Measurements from ENCODE around the gene ETS1.

The ETS1 gene

DNA sequence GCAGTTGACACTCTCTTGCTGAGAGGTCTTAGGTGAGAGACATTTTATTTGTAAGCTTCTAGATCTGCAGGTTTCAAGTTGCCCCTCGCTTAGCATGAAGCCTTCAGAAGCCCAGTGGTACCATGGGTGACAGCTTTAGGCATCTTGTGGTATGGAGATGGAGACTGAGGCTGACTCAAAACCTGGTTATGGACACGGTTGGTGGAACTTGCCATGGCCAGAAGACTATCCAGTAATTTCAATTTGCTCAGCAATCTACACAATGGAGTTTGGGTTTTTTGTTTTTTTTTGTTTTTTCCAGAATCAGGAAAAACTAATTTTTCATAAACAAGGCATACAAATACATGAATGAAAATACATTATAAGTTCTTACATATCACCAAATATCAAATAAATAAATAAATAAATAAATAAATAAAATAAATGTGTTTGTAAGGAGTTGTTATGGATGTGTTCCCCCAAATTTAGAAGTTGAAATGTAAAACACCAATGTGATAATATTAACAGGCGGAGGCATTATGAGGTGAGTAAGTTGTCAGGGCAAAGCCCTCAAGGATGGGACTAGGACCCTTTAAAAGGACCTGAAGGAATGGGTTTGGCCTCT is 22.6 kb downstream of the ETS1 start:
- no peak overlapping the region for H3K27ac ChIP-seq (ENCODE audit: low read length)
- no peaks in the 10 kb centered on the region for H3K36me3 ChIP-seq (replicated peaks; ENCODE audit: low read depth, low read length)
- H3K27me3 ChIP-seq (ENCODE audit: low read depth, low read length) = no peaks in the 10 kb centered on the region
- no peaks in the 10 kb centered on the region for H4K20me1 ChIP-seq (ENCODE audit: insufficient read depth, low read length)
- H3K9ac ChIP-seq (ENCODE audit: low read length) = no peak overlapping the region
- no peaks in the 10 kb centered on the region for H3K9me3 ChIP-seq (ENCODE audit: insufficient read depth, low read length)
- H3K4me2 ChIP-seq (ENCODE audit: low read length) = no peak overlapping the region
- no peaks in the 10 kb centered on the region for H3K79me2 ChIP-seq (ENCODE audit: low read length)
- H3K4me1 ChIP-seq (ENCODE audit: low read length) = peaks cover 11% of the 10 kb centered on the region
- TF ChIP-seq CTCF (IDR thresholded peaks at IDR 0.05; ENCODE audit: low read depth, low read length) = no peak
- no peak for TF ChIP-seq EZH2phosphoT487 (IDR thresholded peaks at IDR 0.05; ENCODE audit: low read depth)
- no peak overlapping the region for H3K4me3 ChIP-seq (ENCODE audit: low read length)
- no peak overlapping the region for H2AFZ ChIP-seq (ENCODE audit: low read depth, low read length)

DNA sequence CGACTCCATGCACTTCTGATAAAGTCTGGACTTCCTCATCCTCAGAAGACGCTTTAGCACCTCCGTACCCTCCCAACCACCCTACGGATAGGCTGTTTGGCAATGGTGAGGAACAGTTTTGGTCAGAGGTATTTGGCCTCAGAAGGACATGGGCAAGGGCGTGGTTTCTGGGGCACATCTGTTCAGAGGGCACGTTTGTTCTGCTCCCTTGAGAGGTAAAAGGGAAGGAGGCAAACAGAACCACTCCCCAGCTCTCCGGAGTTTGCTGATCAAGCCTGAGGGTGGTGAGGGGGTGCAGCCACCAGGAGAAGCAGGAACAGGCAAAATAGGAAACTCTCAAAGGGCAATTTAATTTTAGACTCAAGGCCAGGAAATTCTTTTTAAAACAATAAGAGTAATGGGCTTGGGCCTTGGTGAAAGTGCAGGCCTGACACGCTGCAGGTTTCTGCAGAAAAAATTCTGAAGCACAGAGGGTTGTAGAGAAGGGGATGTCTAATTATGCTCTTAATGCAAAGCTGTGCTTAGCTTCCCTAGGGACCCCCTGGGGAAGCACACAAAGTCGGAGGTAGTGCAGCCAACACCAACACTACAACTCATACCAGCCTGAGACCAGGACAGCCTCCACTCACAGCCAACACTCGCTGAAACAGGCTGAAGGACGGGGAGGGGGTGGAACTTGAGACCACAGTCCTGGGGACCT is 23.3 kb downstream of the ETS1 start:
- Histone ChIP-seq H3K27me3 (ENCODE audit: low read depth, low read length) (no peaks in the 10 kb centered on the region), H3K4me1 (ENCODE audit: low read length) (peaks cover 18% of the 10 kb centered on the region), H4K20me1 (ENCODE audit: insufficient read depth, low read length) (no peaks in the 10 kb centered on the region), H3K9ac (ENCODE audit: low read length) (no peak overlapping the region), H3K79me2 (ENCODE audit: low read length) (no peaks in the 10 kb centered on the region), H3K9me3 (ENCODE audit: insufficient read depth, low read length) (no peaks in the 10 kb centered on the region), H3K27ac (ENCODE audit: low read length) (no peak overlapping the region), H3K4me2 (ENCODE audit: low read length) (no peak overlapping the region), H3K4me3 (ENCODE audit: low read length) (no peak overlapping the region), H3K36me3 (replicated peaks; ENCODE audit: low read depth, low read length) (no peaks in the 10 kb centered on the region), H2AFZ (ENCODE audit: low read depth, low read length) (no peak overlapping the region)
- no peak for TF ChIP-seq CTCF (IDR thresholded peaks at IDR 0.05; ENCODE audit: low read depth, low read length)
- no peak for TF ChIP-seq EZH2phosphoT487 (IDR thresholded peaks at IDR 0.05; ENCODE audit: low read depth)

- no peaks in the 10 kb centered on the region for H3K36me3 ChIP-seq (replicated peaks; ENCODE audit: low read depth, low read length)
- no peak overlapping the region for H2AFZ ChIP-seq (ENCODE audit: low read depth, low read length)
- H3K27ac ChIP-seq (ENCODE audit: low read length) = no peak overlapping the region
- no peaks in the 10 kb centered on the region for H3K27me3 ChIP-seq (ENCODE audit: low read depth, low read length)
- H3K4me3 ChIP-seq (ENCODE audit: low read length) = no peak overlapping the region
- H4K20me1 ChIP-seq (ENCODE audit: insufficient read depth, low read length) = no peaks in the 10 kb centered on the region
- no peaks in the 10 kb centered on the region for H3K79me2 ChIP-seq (ENCODE audit: low read length)
- H3K9ac ChIP-seq (ENCODE audit: low read length) = no peak overlapping the region
- H3K9me3 ChIP-seq (ENCODE audit: insufficient read depth, low read length) = no peaks in the 10 kb centered on the region
- H3K4me2 ChIP-seq (ENCODE audit: low read length) = no peak overlapping the region
- peaks cover 22% of the 10 kb centered on the region for H3K4me1 ChIP-seq (ENCODE audit: low read length)
- TF ChIP-seq CTCF (IDR thresholded peaks at IDR 0.05; ENCODE audit: low read depth, low read length) = no peak
Measured at GRCh38 chr11:128563308-128563707, 24.1 kb downstream of the ETS1 start.

DNA sequence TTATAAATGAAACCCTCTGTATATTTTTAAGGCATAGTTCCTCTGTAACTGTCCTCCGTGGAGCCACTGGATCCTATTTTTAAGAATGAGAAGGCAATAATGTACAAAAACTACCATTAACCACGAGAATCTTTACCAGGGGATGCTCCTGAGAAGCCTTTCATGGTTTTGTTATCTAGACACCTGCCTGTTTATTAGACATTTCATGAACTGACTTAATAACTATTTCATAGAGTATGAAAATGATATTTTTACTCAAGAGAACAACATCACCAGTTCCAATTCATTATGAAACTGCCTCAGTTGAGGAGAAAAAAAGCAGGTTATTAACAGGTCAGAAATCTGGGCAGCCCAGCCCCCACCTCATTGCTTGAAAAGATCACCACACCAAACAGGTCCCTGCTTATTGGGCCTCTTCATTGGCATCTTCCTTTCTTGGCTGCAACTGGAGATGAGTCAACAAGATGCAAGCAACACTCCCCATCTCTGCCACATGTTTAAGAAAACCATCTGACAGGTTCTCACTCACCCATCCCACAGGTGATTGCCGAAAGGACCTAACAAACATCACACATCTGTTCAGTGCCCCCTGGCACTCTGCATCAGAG is 27.8 kb downstream of the ETS1 start:
- peaks cover 21% of the 10 kb centered on the region for H3K4me1 ChIP-seq (ENCODE audit: low read length)
- peak overlapping the region; percentile 27 for H3K4me2 ChIP-seq (ENCODE audit: low read length)
- H3K79me2 ChIP-seq (ENCODE audit: low read length) = no peaks in the 10 kb centered on the region
- no peak overlapping the region for H3K9ac ChIP-seq (ENCODE audit: low read length)
- no peaks in the 10 kb centered on the region for H3K9me3 ChIP-seq (ENCODE audit: insufficient read depth, low read length)
- H3K27ac ChIP-seq (ENCODE audit: low read length) = no peak overlapping the region
- peak overlapping the region; percentile 19; the same call in 1 of the 2 replicates for H2AFZ ChIP-seq (ENCODE audit: low read depth, low read length)
- no peaks in the 10 kb centered on the region for H4K20me1 ChIP-seq (ENCODE audit: insufficient read depth, low read length)
- no peaks in the 10 kb centered on the region for H3K27me3 ChIP-seq (ENCODE audit: low read depth, low read length)
- H3K4me3 ChIP-seq (ENCODE audit: low read length) = no peak overlapping the region
- TF ChIP-seq EZH2phosphoT487 (IDR thresholded peaks at IDR 0.05; ENCODE audit: low read depth) = no peak
- no peaks in the 10 kb centered on the region for H3K36me3 ChIP-seq (replicated peaks; ENCODE audit: low read depth, low read length)
